ENCODE data around the gene GRID1. TPM values are rescaled to one million over a fixed set of nuclear protein-coding genes. Genes with fewer than 3 reads are reported as not detected.

Gene GRID1
- total and polyA plus RNA-seq, 9 of the 15 experiments (the other 6 are each of a cell fraction or from before 2014, with no cell fraction given): 0.01 to 7.2 (median 1.2) TPM

DNA sequence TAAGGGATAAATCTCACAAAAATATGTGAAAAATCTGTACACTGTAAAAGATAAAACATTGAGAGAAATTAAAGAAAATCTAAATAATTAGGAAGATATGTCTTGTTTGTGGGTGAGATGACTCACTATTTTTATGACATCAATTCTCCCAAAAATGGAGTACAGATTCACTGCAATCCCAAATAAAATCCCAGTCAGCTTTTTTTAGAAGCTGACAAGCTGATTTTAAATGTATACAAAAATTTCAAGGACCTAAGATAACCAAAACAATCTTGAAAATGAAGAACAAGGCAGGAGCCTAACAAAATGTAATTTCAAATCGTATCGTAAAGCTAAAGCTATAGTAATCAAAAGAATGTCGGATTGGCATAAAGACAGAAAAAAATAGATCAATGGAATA lies 458.1 kb downstream of the GRID1 start (continued):
- TF ChIP-seq, protein P1, sequence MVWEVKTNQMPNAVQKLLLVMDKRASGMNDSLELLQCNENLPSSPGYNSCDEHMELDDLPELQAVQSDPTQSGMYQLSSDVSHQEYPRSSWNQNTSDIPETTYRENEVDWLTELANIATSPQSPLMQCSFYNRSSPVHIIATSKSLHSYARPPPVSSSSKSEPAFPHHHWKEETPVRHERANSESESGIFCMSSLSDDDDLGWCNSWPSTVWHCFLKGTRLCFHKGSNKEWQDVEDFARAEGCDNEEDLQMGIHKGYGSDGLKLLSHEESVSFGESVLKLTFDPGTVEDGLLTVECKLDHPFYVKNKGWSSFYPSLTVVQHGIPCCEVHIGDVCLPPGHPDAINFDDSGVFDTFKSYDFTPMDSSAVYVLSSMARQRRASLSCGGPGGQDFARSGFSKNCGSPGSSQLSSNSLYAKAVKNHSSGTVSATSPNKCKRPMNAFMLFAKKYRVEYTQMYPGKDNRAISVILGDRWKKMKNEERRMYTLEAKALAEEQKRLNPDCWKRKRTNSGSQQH (CRISPR knock-in tag; IDR thresholded peaks at IDR 0.05): no peak
- TF ChIP-seq ZNF586 (CRISPR knock-in tag; conservative IDR thresholded peaks at IDR 0.05): no peak
- no peak for TF ChIP-seq POLR2AphosphoS5 (IDR thresholded peaks at IDR 0.05; ENCODE audit: control insufficient read depth, insufficient read depth, low read depth, low read length)
- TF ChIP-seq FOXO4 (CRISPR knock-in tag; IDR thresholded peaks at IDR 0.05): no peak
- TF ChIP-seq C11orf30 (IDR thresholded peaks at IDR 0.05; ENCODE audit: low read depth): peak; percentile 46; the same call in 1 of the 2 replicates
- TF ChIP-seq IRF9 (tag; IDR thresholded peaks at IDR 0.05): no peak
- no peak for TF ChIP-seq RNF2 (IDR thresholded peaks at IDR 0.05)
- TF ChIP-seq NCOA4 (IDR thresholded peaks at IDR 0.05; ENCODE audit: partially characterized antibody): no peak
- TF ChIP-seq FOXJ2 (tag; IDR thresholded peaks at IDR 0.05): no peak
